Cardiac muscle cell (in vitro differentiated cells and primary cell): ENCODE results near the gene PDE6C. TPM values are rescaled to one million over a fixed set of nuclear protein-coding genes. Genes with fewer than 3 reads are reported as not detected.

Experiments used
- DNase-seq, 2 donors: peaks; one replicate each; pipeline versions ENCODE4 v3.0.0 to v3.0.0-alpha.2; 2010 to 2017; ENCODE audit warnings: low read depth in 1 of 2, low spot score in 1 of 2
- H3K27ac ChIP-seq: fragments of 200-600 bp; sonication (generic); 2 replicates; pipeline ENCODE4 v1.5.1; 2016
- H3K27me3 ChIP-seq: fragments of 200-600 bp; sonication (generic); 2 replicates; pipeline ENCODE4 v1.6.0; 2016; ENCODE audit warnings: control low read depth
- H3K36me3 ChIP-seq: fragments of 200-600 bp; sonication (generic); 2 replicates; pipeline ENCODE4 v1.5.1; 2016; ENCODE audit warnings: control low read depth
- H3K4me1 ChIP-seq: fragments of 200-600 bp; sonication (generic); 2 replicates; pipeline ENCODE4 v1.8.1; 2017; ENCODE audit warnings: low read depth, mild to moderate bottlenecking, mixed run types
- H3K4me3 ChIP-seq: fragments of 200-600 bp; sonication (generic); 2 replicates; pipeline ENCODE4 v1.5.1; 2016; ENCODE audit warnings: mild to moderate bottlenecking
- H3K9me3 ChIP-seq: fragments of 200-600 bp; sonication (generic); 2 replicates; pipeline ENCODE4 v1.5.1; 2017; ENCODE audit warnings: low read depth, mild to moderate bottlenecking, control low read depth
- polyA plus RNA-seq: library from polyadenylated mRNA; unstranded; fragments of >200 nt; fragmentation: Nextera tagmentation; extraction: Ambion mirVana; gene quantifications from 2 replicates; pipeline ENCODE4 v1.2.1, GENCODE V29; 2016
- total RNA-seq: library from RNA; depleted of rRNA; stranded (reverse); fragments of >200 nt; gene quantifications from 2 replicates; pipeline ENCODE4 v1.2.3, GENCODE V29; 2016
- TF ChIP-seq, protein P1 (sequence below): IDR thresholded peaks from 2 replicates; pipeline ENCODE4 v1.5.1; 2012; ENCODE audit warnings: low read depth, mild to moderate bottlenecking, low read length

Gene PDE6C
- total and polyA plus RNA-seq, 2 experiments from 2014 or later = 0.12 TPM; not detected in 1

GRCh38 chr10:93672022-93672678, 59.8 kb downstream of the PDE6C start:
- no peak for DNase-seq
- H3K36me3 ChIP-seq = peaks cover 71% of the 10 kb centered on the region
- H3K4me1 ChIP-seq = no peaks in the 10 kb centered on the region
- H3K27me3 ChIP-seq = no peaks in the 10 kb centered on the region
- H3K4me3 ChIP-seq = no peak overlapping the region
- no peak overlapping the region for H3K27ac ChIP-seq
- TF ChIP-seq, protein P1, sequence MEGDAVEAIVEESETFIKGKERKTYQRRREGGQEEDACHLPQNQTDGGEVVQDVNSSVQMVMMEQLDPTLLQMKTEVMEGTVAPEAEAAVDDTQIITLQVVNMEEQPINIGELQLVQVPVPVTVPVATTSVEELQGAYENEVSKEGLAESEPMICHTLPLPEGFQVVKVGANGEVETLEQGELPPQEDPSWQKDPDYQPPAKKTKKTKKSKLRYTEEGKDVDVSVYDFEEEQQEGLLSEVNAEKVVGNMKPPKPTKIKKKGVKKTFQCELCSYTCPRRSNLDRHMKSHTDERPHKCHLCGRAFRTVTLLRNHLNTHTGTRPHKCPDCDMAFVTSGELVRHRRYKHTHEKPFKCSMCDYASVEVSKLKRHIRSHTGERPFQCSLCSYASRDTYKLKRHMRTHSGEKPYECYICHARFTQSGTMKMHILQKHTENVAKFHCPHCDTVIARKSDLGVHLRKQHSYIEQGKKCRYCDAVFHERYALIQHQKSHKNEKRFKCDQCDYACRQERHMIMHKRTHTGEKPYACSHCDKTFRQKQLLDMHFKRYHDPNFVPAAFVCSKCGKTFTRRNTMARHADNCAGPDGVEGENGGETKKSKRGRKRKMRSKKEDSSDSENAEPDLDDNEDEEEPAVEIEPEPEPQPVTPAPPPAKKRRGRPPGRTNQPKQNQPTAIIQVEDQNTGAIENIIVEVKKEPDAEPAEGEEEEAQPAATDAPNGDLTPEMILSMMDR = no peak
- H3K9me3 ChIP-seq = no peaks in the 10 kb centered on the region

- no peak overlapping the region for H3K27ac ChIP-seq
- no peaks in the 10 kb centered on the region for H3K27me3 ChIP-seq
- peaks cover 67% of the 10 kb centered on the region for H3K36me3 ChIP-seq
- no peak overlapping the region for H3K4me3 ChIP-seq
- no peak for DNase-seq
- H3K9me3 ChIP-seq = no peaks in the 10 kb centered on the region
- no peaks in the 10 kb centered on the region for H3K4me1 ChIP-seq
- TF ChIP-seq, protein P1 = no peak
Observed at GRCh38 chr10:93672890-93673289, 60.6 kb downstream of the PDE6C start.

- TF ChIP-seq, protein P1 = no peak
- no peaks in the 10 kb centered on the region for H3K27me3 ChIP-seq
- H3K27ac ChIP-seq = no peak overlapping the region
- no peaks in the 10 kb centered on the region for H3K9me3 ChIP-seq
- no peak for DNase-seq
- H3K4me3 ChIP-seq = no peak overlapping the region
- no peaks in the 10 kb centered on the region for H3K4me1 ChIP-seq
- H3K36me3 ChIP-seq = peaks cover 61% of the 10 kb centered on the region
Observed at GRCh38 chr10:93673791-93674190, 61.5 kb downstream of the PDE6C start.

- Histone ChIP-seq H3K36me3 (peaks cover 34% of the 10 kb centered on the region), H3K9me3 (no peaks in the 10 kb centered on the region), H3K27me3 (no peaks in the 10 kb centered on the region), H3K4me1 (no peaks in the 10 kb centered on the region), H3K27ac (no peak overlapping the region), H3K4me3 (no peak overlapping the region)
- DNase-seq = no peak
- TF ChIP-seq, protein P1 = no peak
Observed at GRCh38 chr10:93678386-93678785, 66.0 kb downstream of the PDE6C start.

DNA sequence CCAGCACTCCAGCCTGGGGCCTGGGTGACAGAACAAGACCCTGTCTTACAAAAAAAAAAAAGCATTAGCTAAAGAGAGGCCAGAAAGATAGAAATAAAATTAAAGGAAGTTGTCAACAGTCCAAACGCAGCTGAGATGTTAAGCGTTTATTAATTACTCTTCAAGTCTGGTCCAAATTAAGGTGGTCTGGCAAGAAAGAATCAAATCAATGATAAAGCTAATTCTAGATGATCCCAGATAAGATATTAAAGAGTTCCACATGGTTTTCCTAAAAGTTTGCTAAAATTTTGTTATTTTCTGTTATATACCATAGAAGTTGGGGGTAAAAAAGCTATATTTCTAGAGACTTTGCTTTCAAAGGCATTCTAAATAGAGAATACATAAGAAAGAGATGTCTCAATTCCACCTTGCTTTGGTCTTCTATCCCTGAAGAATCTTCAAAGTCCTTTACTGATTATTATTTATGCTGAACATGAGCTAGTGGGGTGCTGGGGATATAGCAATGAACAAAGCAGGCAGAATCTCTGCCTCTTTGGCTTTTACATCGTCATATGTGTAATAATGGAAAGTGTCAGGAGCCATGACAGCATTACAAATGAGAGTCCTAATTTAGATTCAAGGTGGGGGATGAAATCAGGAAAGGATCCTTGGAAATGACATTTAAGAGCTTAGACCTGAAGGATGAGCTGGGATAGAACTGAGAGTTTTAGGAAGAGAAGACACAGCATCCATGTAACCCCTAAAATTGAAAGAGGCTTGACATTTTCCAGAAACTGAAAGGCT, 66.7 kb downstream of the PDE6C start:
- no peaks in the 10 kb centered on the region for H3K9me3 ChIP-seq
- H3K36me3 ChIP-seq = peaks cover 30% of the 10 kb centered on the region
- no peak overlapping the region for H3K27ac ChIP-seq
- H3K4me3 ChIP-seq = no peak overlapping the region
- no peaks in the 10 kb centered on the region for H3K27me3 ChIP-seq
- DNase-seq = no peak
- TF ChIP-seq, protein P1 = no peak
- H3K4me1 ChIP-seq = no peaks in the 10 kb centered on the region
